GM23248 (cell line): Measurements from ENCODE around the gene EML4. TPM values are rescaled to one million over a fixed set of nuclear protein-coding genes. Genes with fewer than 3 reads are reported as not detected.

Experiments
- DNase-seq: peaks from one replicate; pipeline ENCODE4 v3.0.0-alpha.2; 2015
- H2AFZ ChIP-seq: fragments of 200-600 bp; sonication (generic); 2 replicates; pipeline ENCODE4 v1.6.1; 2016; ENCODE audit warnings: antibody characterized with exemption
- H3F3A ChIP-seq: fragments of 200-600 bp; sonication (generic); 2 replicates; pipeline ENCODE4 v1.6.1; 2016; ENCODE audit warnings: mild to moderate bottlenecking, antibody characterized with exemption, mixed run types; ENCODE audit not compliant: insufficient read depth
- H3K27ac ChIP-seq: fragments of 200-600 bp; sonication (generic); 2 replicates; pipeline ENCODE4 v1.5.1; 2016; ENCODE audit warnings: mild to moderate bottlenecking
- H3K27me3 ChIP-seq: fragments of 200-600 bp; sonication (generic); replicated peaks from 2 replicates; pipeline ENCODE4 v1.6.1; 2016; ENCODE audit warnings: mild to moderate bottlenecking; ENCODE audit not compliant: insufficient read depth
- H3K36me3 ChIP-seq: fragments of 200-600 bp; sonication (generic); 2 replicates; pipeline ENCODE4 v1.6.1; 2016; ENCODE audit warnings: low read depth, mild to moderate bottlenecking
- H3K4me1 ChIP-seq: fragments of 200-600 bp; sonication (generic); 2 replicates; pipeline ENCODE4 v1.6.1; 2016; ENCODE audit warnings: mild to moderate bottlenecking; ENCODE audit not compliant: insufficient read depth
- H3K4me2 ChIP-seq: fragments of 200-600 bp; sonication (generic); one replicate; pipeline ENCODE4 v1.6.1; 2016; ENCODE audit warnings: mild to moderate bottlenecking; ENCODE audit not compliant: unreplicated experiment
- H3K4me3 ChIP-seq: fragments of 200-600 bp; sonication (generic); 2 replicates; pipeline ENCODE4 v1.5.1; 2016; ENCODE audit warnings: mild to moderate bottlenecking
- H3K79me2 ChIP-seq: fragments of 200-600 bp; sonication (generic); 2 replicates; pipeline ENCODE4 v1.6.1; 2016; ENCODE audit warnings: mild to moderate bottlenecking; ENCODE audit not compliant: insufficient read depth
- H3K9ac ChIP-seq: fragments of 200-600 bp; sonication (generic); 2 replicates; pipeline ENCODE4 v1.6.1; 2016; ENCODE audit warnings: mild to moderate bottlenecking
- H3K9me2 ChIP-seq: fragments of 200-600 bp; sonication (generic); 2 replicates; pipeline ENCODE4 v1.6.1; 2016; ENCODE audit warnings: mixed run types, mild to moderate bottlenecking, moderate library complexity; ENCODE audit not compliant: insufficient read depth
- H3K9me3 ChIP-seq: fragments of 200-600 bp; sonication (generic); one replicate; pipeline ENCODE4 v1.6.1; 2017; ENCODE audit warnings: low read depth
- H4K20me1 ChIP-seq: fragments of 200-600 bp; sonication (generic); 2 replicates; pipeline ENCODE4 v1.6.0; 2016; ENCODE audit not compliant: insufficient read depth
- EZH2 ChIP-seq: fragments of 200-600 bp; sonication (generic); IDR thresholded peaks from 2 replicates; pipeline ENCODE4 v1.6.1; 2018; ENCODE audit warnings: antibody characterized with exemption, mild to moderate bottlenecking; ENCODE audit not compliant: insufficient read depth, poor library complexity, severe bottlenecking
- EZH2phosphoT487 ChIP-seq: fragments of 200-600 bp; sonication (generic); IDR thresholded peaks from 2 replicates; pipeline ENCODE4 v1.6.1; 2018; ENCODE audit warnings: antibody characterized with exemption, moderate library complexity, mild to moderate bottlenecking, low read depth; ENCODE audit not compliant: insufficient read depth
- whole genome bisulfite sequencing, 2 experiments: methylation state at CpG; one replicate each; pipeline ENCODE4 v1.1.6; 2015 to 2017; ENCODE audit warnings: low lambda C conversion rate in 2 of 2, low coverage in 1 of 2; ENCODE audit errors: missing lambda C conversion rate in 2 of 2; 5-methylcytosine and 5-hydroxymethylcytosine counted together
- in situ Hi-C: fragments of 300-500 bp; cut with MboI; formaldehyde crosslinking; loops from 2 replicates; pipeline ENCODE4 v1.15.0; 2020
- polyA plus RNA-seq: library from polyadenylated mRNA; unstranded; fragments of >200 nt; fragmentation: Nextera tagmentation; extraction: Ambion mirVana; gene quantifications from 2 replicates; pipeline ENCODE4 v1.2.1, GENCODE V29; 2016
- total RNA-seq: library from RNA; depleted of rRNA; stranded (reverse); fragments of >200 nt; shearing (Covaris generic); gene quantifications from 2 replicates; pipeline ENCODE4 v1.2.3, GENCODE V29; 2014

Gene EML4
- total and polyA plus RNA-seq, 2 experiments from 2014 or later = 19.3 to 21.7 TPM

DNA sequence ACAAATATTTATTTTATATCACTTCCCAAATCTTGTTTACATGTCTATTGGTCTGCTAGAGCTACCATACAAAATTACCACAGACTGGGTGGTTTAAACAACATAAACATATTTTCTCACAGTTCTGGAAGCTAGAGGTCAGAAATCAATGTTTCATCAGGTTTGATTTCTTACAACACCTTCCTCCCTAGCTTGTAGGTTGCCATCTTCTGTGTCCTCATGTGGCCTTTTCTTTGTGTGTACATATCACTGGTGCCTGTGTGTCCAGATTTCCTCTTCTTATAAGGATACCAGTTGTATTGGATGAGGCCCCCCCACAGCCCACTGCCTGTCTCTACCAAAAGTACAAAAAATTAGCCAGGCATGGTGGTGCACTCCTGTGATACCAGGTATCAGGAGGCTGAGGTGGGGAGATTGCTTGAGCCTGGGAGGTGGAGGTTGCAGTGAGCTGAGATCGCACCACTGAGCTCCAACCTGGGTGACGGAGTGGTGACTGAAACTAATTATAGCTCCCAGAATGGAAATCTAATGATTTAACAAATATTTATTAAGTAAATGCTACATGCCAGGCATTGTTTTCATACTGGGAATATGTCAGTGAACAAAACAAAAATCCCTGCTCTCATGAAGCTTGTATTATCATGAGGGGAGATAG lies 13.6 kb downstream of the EML4 start:
- Histone ChIP-seq H3F3A (no peaks in the 10 kb centered on the region), H3K36me3 (no peaks in the 10 kb centered on the region), H3K9me3 (no peaks in the 10 kb centered on the region), H2AFZ (no peak overlapping the region), H3K9ac (no peak overlapping the region), H3K4me2 (no peak overlapping the region), H3K4me1 (peaks cover 16% of the 10 kb centered on the region), H3K27me3 (no peaks in the 10 kb centered on the region), H3K9me2 (no peaks in the 10 kb centered on the region), H3K4me3 (no peak overlapping the region), H3K79me2 (peaks cover 89% of the 10 kb centered on the region), H3K27ac (no peak overlapping the region), H4K20me1 (no peaks in the 10 kb centered on the region)
- in situ Hi-C loops = no loop called here
- TF ChIP-seq EZH2 (no peak), EZH2phosphoT487 (no peak)
- 96 to 98% methylated on average over 2 of the region's 2 CpGs for WGBS, 2 experiments
- DNase-seq = no peak

GRCh38 chr2:42183775-42184174 lies 14.6 kb downstream of the EML4 start:
- no peaks in the 10 kb centered on the region for H3K9me2 ChIP-seq
- WGBS, 2 experiments = 67 to 84% methylated on average over 1 of the region's 1 CpG
- in situ Hi-C loops = no loop called here
- no peaks in the 10 kb centered on the region for H3K36me3 ChIP-seq
- no peaks in the 10 kb centered on the region for H4K20me1 ChIP-seq
- H3K79me2 ChIP-seq = peaks cover 89% of the 10 kb centered on the region
- H3F3A ChIP-seq = no peaks in the 10 kb centered on the region
- peaks cover 16% of the 10 kb centered on the region for H3K4me1 ChIP-seq
- H3K9ac ChIP-seq = no peak overlapping the region
- no peak for DNase-seq
- H3K4me3 ChIP-seq = no peak overlapping the region
- H3K4me2 ChIP-seq = no peak overlapping the region
- no peak overlapping the region for H3K27ac ChIP-seq
- no peak for TF ChIP-seq EZH2phosphoT487
- TF ChIP-seq EZH2 = no peak
- no peaks in the 10 kb centered on the region for H3K27me3 ChIP-seq
- H3K9me3 ChIP-seq = no peaks in the 10 kb centered on the region
- no peak overlapping the region for H2AFZ ChIP-seq

- DNase-seq = no peak
- Histone ChIP-seq H3K27ac (no peak overlapping the region), H4K20me1 (no peaks in the 10 kb centered on the region), H3K9ac (no peak overlapping the region), H3K9me2 (no peaks in the 10 kb centered on the region), H3K9me3 (no peaks in the 10 kb centered on the region), H3K4me1 (peaks cover 16% of the 10 kb centered on the region), H3K27me3 (no peaks in the 10 kb centered on the region), H3K4me2 (no peak overlapping the region), H3K36me3 (no peaks in the 10 kb centered on the region), H3F3A (no peaks in the 10 kb centered on the region), H2AFZ (no peak overlapping the region), H3K4me3 (no peak overlapping the region), H3K79me2 (peaks cover 89% of the 10 kb centered on the region)
- 98 to 100% methylated on average over 3 of the region's 3 CpGs for WGBS, 2 experiments
- TF ChIP-seq EZH2 (no peak), EZH2phosphoT487 (no peak)
- in situ Hi-C loops = no loop called here
These were observed 15.2 kb downstream of the EML4 start for GRCh38 chr2:42184346-42184745.

- TF ChIP-seq EZH2phosphoT487 = no peak
- in situ Hi-C loops = no loop called here
- Histone ChIP-seq H3K9ac (no peak overlapping the region), H3F3A (no peaks in the 10 kb centered on the region), H3K4me1 (peaks cover 16% of the 10 kb centered on the region), H2AFZ (peak overlapping the region; percentile 16), H3K4me3 (no peak overlapping the region), H3K9me3 (no peaks in the 10 kb centered on the region), H3K79me2 (peaks cover 89% of the 10 kb centered on the region), H3K9me2 (no peaks in the 10 kb centered on the region), H3K4me2 (no peak overlapping the region), H3K36me3 (no peaks in the 10 kb centered on the region), H4K20me1 (no peaks in the 10 kb centered on the region), H3K27me3 (no peaks in the 10 kb centered on the region), H3K27ac (peak overlapping the region; percentile 10; the same call in 1 of the 2 replicates)
- WGBS, 2 experiments = 21 to 24% methylated on average over 5 of the region's 5 CpGs
- DNase-seq = peak; percentile 41
These were observed 16.2 kb downstream of the EML4 start for GRCh38 chr2:42185220-42185921.
